Smooth muscle cell (in vitro differentiated cells): ENCODE results near the gene GAL3ST2. TPM values are rescaled to one million over a fixed set of nuclear protein-coding genes. Genes with fewer than 3 reads are reported as not detected.

Experiments used
- DNase-seq: peaks from one replicate; lab custom pipeline; 2025; ENCODE audit not compliant: unreplicated experiment; lab: John Stamatoyannopoulos, UW
- H2AFZ ChIP-seq: fragments of 200-600 bp; sonication (generic); 2 replicates; pipeline ENCODE4 v1.6.0; 2016; ENCODE audit warnings: antibody characterized with exemption, low read depth, mild to moderate bottlenecking
- H3F3A ChIP-seq: fragments of 200-600 bp; sonication (generic); 2 replicates; pipeline ENCODE4 v1.6.0; 2017; ENCODE audit warnings: antibody characterized with exemption, low read depth
- H3K27ac ChIP-seq: fragments of 200-600 bp; sonication (generic); 2 replicates; pipeline ENCODE4 v1.5.1; 2016; ENCODE audit warnings: low read depth, mild to moderate bottlenecking
- H3K27me3 ChIP-seq: fragments of 200-600 bp; sonication (generic); 2 replicates; pipeline ENCODE4 v1.6.1; 2016; ENCODE audit warnings: low read depth, mild to moderate bottlenecking
- H3K36me3 ChIP-seq: fragments of 200-600 bp; sonication (generic); 2 replicates; pipeline ENCODE4 v1.5.1; 2016; ENCODE audit warnings: low read depth
- H3K4me1 ChIP-seq: fragments of 200-600 bp; sonication (generic); 2 replicates; pipeline ENCODE4 v1.5.1; 2016; ENCODE audit warnings: low read depth
- H3K4me2 ChIP-seq: fragments of 200-600 bp; sonication (generic); 2 replicates; pipeline ENCODE4 v1.6.0; 2016; ENCODE audit warnings: mild to moderate bottlenecking
- H3K4me3 ChIP-seq: fragments of 200-600 bp; sonication (generic); 2 replicates; pipeline ENCODE4 v1.5.1; 2016; ENCODE audit warnings: mild to moderate bottlenecking
- H3K79me2 ChIP-seq: fragments of 200-600 bp; sonication (generic); 2 replicates; pipeline ENCODE4 v1.6.0; 2016; ENCODE audit warnings: low read depth, mild to moderate bottlenecking
- H3K9ac ChIP-seq: fragments of 200-600 bp; sonication (generic); 2 replicates; pipeline ENCODE4 v1.6.0; 2016; ENCODE audit warnings: low read depth
- H3K9me3 ChIP-seq: fragments of 200-600 bp; sonication (generic); replicated peaks from 2 replicates; pipeline ENCODE4 v1.5.1; 2016; ENCODE audit warnings: low read depth
- H4K20me1 ChIP-seq: fragments of 200-600 bp; sonication (generic); 2 replicates; pipeline ENCODE4 v1.6.0; 2016; ENCODE audit warnings: low read depth
- WGBS: methylation state at CpG from one replicate; pipeline ENCODE4 v1.1.7; 2016; ENCODE audit warnings: low lambda C conversion rate; 5-methylcytosine and 5-hydroxymethylcytosine counted together
- polyA plus RNA-seq: library from polyadenylated mRNA; unstranded; fragments of >200 nt; fragmentation: Nextera tagmentation; extraction: Ambion mirVana; gene quantifications from 2 replicates; pipeline ENCODE4 v1.2.1, GENCODE V29; 2016
- total RNA-seq: library from RNA; depleted of rRNA; stranded (reverse); fragments of >200 nt; gene quantifications from 2 replicates; pipeline ENCODE4 v1.2.3, GENCODE V29; 2014
- TF ChIP-seq, protein P1 (sequence below): fragments of 200-600 bp; sonication (generic); IDR thresholded peaks from 2 replicates; pipeline ENCODE4 v1.5.1; 2017; ENCODE audit warnings: borderline replicate concordance, mild to moderate bottlenecking, antibody characterized with exemption; ENCODE audit not compliant: insufficient read depth, poor library complexity, severe bottlenecking

Gene GAL3ST2
- total and polyA plus RNA-seq, 2 experiments from 2014 or later: 0.34 TPM; not detected in 1

GRCh38 chr2:241770936-241771285, 5.7 kb upstream of the GAL3ST2 start:
- no peaks in the 10 kb centered on the region for H3K79me2 ChIP-seq
- no peak overlapping the region for H3K27ac ChIP-seq
- H3K4me3 ChIP-seq: no peak overlapping the region
- no peaks in the 10 kb centered on the region for H4K20me1 ChIP-seq
- H3K4me1 ChIP-seq: peaks cover 25% of the 10 kb centered on the region
- H3K9ac ChIP-seq: no peak overlapping the region
- no peak for DNase-seq
- no peaks in the 10 kb centered on the region for H3K36me3 ChIP-seq
- H2AFZ ChIP-seq: no peak overlapping the region
- no peaks in the 10 kb centered on the region for H3K9me3 ChIP-seq
- H3K27me3 ChIP-seq: no peaks in the 10 kb centered on the region
- WGBS: 97% methylated on average over 12 of the region's 12 CpGs
- H3K4me2 ChIP-seq: no peak overlapping the region
- H3F3A ChIP-seq: no peaks in the 10 kb centered on the region
- TF ChIP-seq, protein P1, sequence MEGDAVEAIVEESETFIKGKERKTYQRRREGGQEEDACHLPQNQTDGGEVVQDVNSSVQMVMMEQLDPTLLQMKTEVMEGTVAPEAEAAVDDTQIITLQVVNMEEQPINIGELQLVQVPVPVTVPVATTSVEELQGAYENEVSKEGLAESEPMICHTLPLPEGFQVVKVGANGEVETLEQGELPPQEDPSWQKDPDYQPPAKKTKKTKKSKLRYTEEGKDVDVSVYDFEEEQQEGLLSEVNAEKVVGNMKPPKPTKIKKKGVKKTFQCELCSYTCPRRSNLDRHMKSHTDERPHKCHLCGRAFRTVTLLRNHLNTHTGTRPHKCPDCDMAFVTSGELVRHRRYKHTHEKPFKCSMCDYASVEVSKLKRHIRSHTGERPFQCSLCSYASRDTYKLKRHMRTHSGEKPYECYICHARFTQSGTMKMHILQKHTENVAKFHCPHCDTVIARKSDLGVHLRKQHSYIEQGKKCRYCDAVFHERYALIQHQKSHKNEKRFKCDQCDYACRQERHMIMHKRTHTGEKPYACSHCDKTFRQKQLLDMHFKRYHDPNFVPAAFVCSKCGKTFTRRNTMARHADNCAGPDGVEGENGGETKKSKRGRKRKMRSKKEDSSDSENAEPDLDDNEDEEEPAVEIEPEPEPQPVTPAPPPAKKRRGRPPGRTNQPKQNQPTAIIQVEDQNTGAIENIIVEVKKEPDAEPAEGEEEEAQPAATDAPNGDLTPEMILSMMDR: no peak

DNA sequence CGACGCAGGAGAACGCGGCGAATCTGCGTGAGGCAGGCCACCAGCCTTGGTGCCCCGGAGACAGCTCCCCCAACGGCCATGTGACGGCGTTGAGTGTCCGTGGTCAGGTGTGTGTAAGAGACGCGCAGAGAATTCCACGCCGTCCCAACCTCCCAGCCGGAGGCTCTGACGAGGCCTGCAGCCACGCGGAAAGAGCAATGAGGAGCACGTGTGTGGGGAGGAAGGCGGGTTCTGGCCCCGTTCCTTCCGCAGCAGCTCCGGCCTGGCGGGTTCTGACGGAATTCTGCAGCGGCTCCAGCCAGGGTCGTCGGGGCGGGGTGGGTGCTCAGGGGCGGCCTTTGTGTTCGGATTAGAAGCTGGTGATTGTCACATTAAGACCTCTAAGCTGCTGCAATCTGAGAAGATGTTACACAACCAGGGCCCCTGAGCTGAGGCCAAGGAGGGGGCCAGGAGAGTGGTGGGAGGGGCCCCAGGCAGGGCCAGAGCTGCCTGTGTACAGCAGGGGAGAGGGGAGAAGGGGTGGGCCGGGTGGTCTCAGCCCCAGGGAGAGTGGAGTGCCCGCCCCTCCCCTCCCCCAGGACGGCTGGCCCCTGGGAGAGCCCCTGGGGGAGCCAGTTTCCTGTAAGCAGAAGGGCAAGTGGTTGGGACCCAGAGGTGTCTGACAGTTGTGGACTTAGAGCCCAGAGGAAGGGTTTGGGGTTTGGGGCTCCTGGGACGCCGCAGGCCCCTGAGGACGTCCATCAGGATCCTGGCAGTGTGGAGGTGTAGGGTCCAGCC, 5.1 kb upstream of the GAL3ST2 start:
- H4K20me1 ChIP-seq: no peaks in the 10 kb centered on the region
- no peak overlapping the region for H3K4me3 ChIP-seq
- H3K4me1 ChIP-seq: peaks cover 25% of the 10 kb centered on the region
- H3K36me3 ChIP-seq: no peaks in the 10 kb centered on the region
- no peak overlapping the region for H3K27ac ChIP-seq
- H3K79me2 ChIP-seq: no peaks in the 10 kb centered on the region
- DNase-seq: no peak
- no peaks in the 10 kb centered on the region for H3K27me3 ChIP-seq
- no peaks in the 10 kb centered on the region for H3K9me3 ChIP-seq
- WGBS: 73% methylated on average over 37 of the region's 38 CpGs
- no peak overlapping the region for H3K4me2 ChIP-seq
- no peaks in the 10 kb centered on the region for H3F3A ChIP-seq
- TF ChIP-seq, protein P1: no peak
- H2AFZ ChIP-seq: no peak overlapping the region
- no peak overlapping the region for H3K9ac ChIP-seq

- Histone ChIP-seq H3K27me3 (no peaks in the 10 kb centered on the region), H3K9ac (no peak overlapping the region), H3K9me3 (no peaks in the 10 kb centered on the region), H3F3A (no peaks in the 10 kb centered on the region), H3K36me3 (no peaks in the 10 kb centered on the region), H3K27ac (no peak overlapping the region), H3K4me2 (no peak overlapping the region), H3K4me1 (peaks cover 25% of the 10 kb centered on the region), H3K79me2 (no peaks in the 10 kb centered on the region), H3K4me3 (no peak overlapping the region), H2AFZ (no peak overlapping the region), H4K20me1 (no peaks in the 10 kb centered on the region)
- 59% methylated on average over 9 of the region's 9 CpGs for WGBS
- TF ChIP-seq, protein P1: no peak
- DNase-seq: no peak
Observed at GRCh38 chr2:241772063-241772499, 4.5 kb upstream of the GAL3ST2 start.
